Astrocyte of the cerebellum (primary cell): ENCODE results near the gene LGALS4.
"Not testable (repeated sequence)": the region's sequence is repeated elsewhere in the genome, so short reads cannot be mapped to it uniquely, and the experiment has no call there.

ENCODE experiments used
- DNase-seq: peaks from one replicate; pipeline ENCODE4 v3.0.0-alpha.2; 2011; ENCODE audit warnings: low read depth
- H3K4me3 ChIP-seq: 2 replicates; pipeline ENCODE4 v1.5.1; 2011; ENCODE audit warnings: mild to moderate bottlenecking, low read depth, low read length, moderate library complexity
- in situ Hi-C: cut with HindIII; loops from 2 replicates; pipeline ENCODE4 v1.10.0; 2017; ENCODE audit warnings: low sequenced_read_pairs
- TF ChIP-seq, protein P1 (sequence below): IDR thresholded peaks from 2 replicates; pipeline ENCODE4 v1.5.1; 2012; ENCODE audit warnings: low read length, low read depth, moderate library complexity, mild to moderate bottlenecking; ENCODE audit errors: missing control alignments

LGALS4 gene

DNA sequence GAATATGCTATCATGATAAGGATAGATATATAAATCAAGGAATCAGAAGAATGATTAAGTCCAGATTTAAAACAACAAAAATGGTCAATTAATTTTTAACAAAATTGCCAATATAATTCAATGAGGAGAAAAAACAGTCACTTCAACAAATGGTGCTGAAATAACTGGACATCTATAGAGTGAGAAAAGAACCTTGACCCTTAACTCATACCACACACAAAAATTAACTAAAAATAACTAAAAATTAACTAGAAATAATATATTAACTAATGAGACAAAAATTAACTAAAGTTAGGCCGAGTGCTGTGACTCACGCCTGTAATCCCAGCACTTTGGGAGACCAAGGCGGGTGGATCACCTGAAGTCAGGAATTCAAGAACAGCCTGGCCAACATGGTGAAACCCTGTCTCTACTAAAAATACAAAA, 48.9 kb downstream of the LGALS4 start:
- in situ Hi-C loops, result no loop called here
- no peak for DNase-seq

DNA sequence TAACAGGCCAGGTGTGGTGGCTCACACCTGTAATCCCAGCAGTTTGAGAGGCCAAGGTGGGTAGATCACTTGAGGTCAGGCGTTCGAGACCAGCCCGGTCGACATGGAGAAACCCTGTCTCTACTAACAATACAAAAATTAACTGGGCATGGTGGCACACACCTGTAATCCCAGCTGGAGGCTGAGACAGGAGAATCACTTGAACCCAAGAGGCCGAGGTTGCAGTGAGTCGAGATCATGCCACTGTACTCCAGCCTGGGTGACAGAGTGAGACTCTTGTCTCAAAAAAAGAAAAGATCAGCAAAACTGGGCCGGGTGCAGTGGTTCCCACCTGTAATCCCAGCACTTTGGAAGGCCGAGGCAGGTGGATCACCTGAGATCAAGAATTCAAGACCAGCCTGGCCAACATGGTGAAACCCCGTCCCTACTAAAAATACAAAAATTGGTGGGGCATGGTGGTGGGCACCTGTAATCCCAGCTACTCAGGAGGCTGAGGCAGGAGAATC, 50.8 kb downstream of the LGALS4 start:
- DNase-seq, in situ Hi-C loops, H3K4me3 ChIP-seq: not testable (repeated sequence)

More for the DNA sequence above, 48.9 kb downstream of the LGALS4 start:
- H3K4me3 ChIP-seq, result no peak overlapping the region
- TF ChIP-seq, protein P1, sequence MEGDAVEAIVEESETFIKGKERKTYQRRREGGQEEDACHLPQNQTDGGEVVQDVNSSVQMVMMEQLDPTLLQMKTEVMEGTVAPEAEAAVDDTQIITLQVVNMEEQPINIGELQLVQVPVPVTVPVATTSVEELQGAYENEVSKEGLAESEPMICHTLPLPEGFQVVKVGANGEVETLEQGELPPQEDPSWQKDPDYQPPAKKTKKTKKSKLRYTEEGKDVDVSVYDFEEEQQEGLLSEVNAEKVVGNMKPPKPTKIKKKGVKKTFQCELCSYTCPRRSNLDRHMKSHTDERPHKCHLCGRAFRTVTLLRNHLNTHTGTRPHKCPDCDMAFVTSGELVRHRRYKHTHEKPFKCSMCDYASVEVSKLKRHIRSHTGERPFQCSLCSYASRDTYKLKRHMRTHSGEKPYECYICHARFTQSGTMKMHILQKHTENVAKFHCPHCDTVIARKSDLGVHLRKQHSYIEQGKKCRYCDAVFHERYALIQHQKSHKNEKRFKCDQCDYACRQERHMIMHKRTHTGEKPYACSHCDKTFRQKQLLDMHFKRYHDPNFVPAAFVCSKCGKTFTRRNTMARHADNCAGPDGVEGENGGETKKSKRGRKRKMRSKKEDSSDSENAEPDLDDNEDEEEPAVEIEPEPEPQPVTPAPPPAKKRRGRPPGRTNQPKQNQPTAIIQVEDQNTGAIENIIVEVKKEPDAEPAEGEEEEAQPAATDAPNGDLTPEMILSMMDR, result no peak

DNA sequence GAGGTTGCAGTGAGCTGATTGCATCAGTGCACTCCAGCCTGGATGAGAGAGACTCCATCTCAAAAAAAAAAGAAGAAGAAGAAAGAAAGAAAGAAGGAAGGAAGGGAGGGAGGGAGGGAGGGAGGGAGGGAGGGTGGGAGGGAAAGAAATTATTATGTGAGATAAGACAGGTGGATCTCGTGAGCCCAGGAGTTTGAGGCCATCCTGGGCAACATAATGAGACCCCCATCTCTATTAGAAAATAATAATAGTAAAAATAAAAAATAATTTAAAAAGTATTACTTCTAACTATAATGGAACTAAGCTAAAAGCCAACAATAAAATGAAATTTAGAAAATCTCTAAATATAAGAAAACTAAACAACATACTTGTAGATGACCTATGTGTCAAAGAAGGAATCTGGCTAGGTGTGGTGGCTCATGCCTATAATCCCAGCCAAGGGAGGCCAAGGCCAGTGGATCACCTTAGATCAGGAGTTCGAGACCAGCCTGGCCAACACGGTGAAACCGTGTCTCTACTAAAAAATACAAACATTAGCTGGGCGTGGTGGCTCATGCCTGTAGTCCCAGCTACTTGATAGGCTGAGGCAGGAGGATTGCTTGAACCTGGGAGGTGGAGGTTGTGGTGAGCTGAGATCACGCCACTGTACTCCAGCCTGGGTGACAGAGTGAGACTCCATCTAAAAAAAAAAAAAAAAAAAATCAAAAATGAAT, 51.8 kb downstream of the LGALS4 start:
- in situ Hi-C loops, H3K4me3 ChIP-seq: not testable (repeated sequence)

DNA sequence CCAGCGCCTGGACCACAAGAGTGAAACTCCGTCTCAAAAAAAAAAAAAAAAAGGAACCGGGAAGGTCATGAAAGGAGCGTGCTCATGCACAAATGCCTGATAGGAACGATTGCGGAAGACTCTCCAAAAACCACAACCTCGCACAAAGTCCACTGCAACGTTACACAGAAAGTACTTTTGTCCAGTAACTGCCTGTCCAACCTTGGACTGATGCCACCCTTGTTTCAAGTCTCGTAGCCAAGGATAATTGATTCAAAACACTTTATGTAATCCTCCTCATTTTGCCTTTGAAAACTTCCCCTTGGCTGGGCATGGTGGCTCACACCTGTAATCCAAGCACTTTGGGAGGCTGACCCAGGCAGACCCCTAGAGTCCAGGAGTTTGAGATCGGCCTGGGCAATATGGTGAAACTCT, 53.1 kb downstream of the LGALS4 start:
- in situ Hi-C loops, result no loop called here
- H3K4me3 ChIP-seq, result no peak overlapping the region
- TF ChIP-seq, protein P1, result no peak
- no peak for DNase-seq

More for the DNA sequence above, 51.8 kb downstream of the LGALS4 start:
- DNase-seq, result not testable (repeated sequence)

DNA sequence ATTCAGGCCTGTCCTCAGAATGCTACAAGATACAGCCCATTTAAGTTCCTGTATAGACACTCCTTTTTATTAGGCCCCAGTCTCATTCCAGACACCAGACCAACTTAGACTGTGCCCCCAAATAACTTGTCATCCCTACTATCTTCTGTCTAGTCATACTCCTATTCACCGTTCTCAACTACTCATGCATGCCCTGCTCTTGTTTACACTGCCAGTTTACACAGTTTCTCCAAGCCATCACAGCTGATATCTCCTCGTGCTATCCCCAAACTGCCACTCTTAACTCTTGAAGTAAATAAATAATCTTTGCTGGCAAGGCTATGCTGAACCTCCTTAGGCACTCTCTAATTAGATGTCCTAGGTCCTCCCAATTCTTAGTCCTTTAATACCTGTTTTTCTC, 58.5 kb downstream of the LGALS4 start:
- in situ Hi-C loops, DNase-seq, H3K4me3 ChIP-seq: not testable (repeated sequence)

DNA sequence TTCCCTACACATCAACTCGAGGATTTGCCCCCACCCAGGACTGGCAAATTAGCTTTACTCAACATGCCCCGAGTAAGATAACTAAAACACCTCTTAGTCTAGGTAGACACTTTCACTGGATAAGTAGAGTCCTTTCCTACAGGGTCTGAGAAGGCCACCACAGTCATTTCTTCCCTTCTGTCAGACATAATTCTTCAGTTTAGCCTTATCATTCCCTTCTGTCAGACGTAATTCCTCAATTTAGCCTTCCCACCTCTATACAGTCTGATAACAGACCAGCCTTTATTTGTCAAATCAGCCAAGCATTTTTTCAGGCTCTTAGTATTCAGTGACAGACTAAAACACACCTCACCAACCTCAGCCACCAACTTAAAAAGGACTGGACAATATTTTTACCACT, 59.0 kb downstream of the LGALS4 start:
- in situ Hi-C loops, H3K4me3 ChIP-seq, DNase-seq: not testable (repeated sequence)
